NOMO-1 treated with dmso at 0.1 percent for 144 hours (cell line): ENCODE data around the gene MAP2K3.
"Not testable (repeated sequence)": the region's sequence is repeated elsewhere in the genome, so short reads cannot be mapped to it uniquely, and the experiment has no call there.

Experiments
- DNase-seq: peaks from one replicate; lab custom pipeline; 2025; ENCODE audit not compliant: unreplicated experiment; lab: John Stamatoyannopoulos, UW

The MAP2K3 gene

DNA sequence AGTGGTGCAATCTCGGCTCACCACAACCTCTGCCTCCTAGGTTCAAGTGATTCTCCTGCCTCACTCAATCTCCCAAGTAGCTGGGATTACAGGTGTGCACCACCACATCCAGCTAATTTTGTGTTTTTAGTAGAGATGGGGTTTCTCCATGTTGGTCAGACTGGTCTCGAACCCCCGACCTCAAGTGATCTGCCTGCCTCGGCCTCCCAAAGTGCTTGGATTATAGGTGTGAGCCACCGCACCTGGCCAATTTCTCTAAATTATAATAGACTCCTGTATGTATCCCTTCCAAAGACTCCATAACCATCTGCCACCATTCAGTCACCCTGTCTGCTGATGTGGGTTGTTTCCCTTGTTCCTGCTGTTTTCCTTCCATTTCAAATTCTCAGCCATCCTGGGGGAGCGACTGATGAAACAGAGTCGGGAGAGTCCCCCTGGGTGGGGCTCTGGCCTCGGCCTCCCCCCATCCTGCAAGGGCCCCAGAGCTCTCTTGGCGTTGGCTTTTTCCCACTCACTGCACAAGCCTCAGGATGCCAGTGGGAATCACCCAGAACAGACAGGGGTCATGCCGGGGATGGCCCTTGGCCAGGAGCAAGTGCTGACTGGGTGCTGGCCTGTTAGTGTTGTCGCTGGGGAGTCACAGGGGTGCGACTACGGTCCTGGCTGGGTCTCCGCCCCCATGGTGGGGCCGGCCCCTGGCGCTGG is 25.7 kb downstream of the MAP2K3 start:
- not testable (repeated sequence) for DNase-seq

DNA sequence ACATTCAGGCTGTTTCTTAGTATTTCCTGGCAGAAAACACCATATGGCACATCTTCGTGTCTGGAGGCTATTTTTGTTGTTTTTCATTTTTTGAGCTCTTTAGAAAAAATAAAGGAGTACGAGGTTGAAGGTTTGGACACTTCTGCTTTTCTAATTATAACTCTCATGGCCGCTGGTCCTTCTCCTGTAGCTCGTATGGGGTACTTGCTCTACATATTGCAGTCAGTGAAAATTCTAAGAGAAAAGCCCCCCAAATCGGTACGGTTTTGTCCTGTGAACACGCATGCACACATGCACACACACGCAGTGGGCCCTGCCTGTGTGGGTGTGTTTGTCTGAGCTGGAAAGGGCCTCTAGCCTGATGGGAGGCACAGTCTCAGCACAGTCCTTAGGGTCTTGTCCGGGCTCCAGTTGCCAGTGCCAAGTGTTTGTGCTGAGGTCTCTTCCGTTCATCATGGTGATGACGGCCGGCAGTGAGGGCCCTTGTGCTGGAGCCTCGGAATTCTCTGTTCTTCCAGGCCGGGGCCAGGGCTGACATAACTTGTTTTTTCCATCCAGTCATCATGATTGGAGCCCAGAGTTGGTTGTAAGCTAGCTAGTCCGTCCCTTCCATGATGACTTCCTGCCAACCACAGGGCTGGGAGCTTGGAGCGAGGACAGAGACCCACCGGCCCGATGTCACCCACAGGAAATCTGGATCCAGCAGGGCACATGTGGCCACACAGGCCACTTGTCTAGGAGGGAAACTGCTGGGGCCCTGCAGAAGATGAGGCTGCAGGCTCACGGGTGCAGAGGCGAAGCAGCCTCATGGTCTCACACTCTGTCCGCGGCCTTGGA is 26.5 kb downstream of the MAP2K3 start:
- not testable (repeated sequence) for DNase-seq

DNA sequence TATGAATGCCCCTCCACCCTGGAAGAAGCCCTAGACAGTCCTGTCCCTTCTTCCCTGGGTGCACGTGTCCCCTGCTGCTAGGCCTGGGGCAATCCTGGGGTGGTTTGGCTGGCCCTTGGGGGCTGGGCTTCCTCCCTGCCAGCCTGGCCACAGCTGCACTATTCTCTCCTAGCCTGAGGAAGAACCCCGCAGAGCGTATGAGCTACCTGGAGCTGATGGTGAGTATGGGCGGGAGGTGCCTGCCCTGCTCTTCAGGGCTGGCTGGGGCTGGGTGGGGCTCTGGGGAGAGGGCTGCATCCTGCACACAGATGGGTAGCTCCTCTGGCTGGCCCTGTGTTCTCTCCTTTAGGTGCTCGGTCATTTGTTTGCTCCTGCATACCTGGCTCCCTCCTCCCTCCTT is 28.8 kb downstream of the MAP2K3 start:
- DNase-seq = no peak

DNA sequence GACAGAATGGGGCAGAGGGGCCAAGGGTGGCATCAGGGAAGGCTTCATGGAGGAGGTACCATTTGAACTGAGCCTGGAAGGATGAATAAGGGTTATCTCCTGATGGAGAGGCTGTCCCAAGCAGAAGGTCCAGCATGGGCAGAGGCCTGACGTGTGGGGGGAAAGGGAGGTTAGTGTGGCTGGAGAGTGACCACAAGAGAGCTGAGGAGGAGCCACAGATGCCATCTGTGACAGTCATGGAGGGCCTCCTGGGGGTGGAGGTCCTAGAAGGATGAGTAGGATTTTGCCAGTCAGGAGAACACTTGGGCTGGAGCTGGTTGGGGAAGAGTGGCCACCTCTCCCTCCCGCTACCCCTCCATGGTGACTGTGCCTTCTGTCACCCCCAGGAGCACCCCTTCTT is 29.2 kb downstream of the MAP2K3 start:
- DNase-seq = not testable (repeated sequence)

DNA sequence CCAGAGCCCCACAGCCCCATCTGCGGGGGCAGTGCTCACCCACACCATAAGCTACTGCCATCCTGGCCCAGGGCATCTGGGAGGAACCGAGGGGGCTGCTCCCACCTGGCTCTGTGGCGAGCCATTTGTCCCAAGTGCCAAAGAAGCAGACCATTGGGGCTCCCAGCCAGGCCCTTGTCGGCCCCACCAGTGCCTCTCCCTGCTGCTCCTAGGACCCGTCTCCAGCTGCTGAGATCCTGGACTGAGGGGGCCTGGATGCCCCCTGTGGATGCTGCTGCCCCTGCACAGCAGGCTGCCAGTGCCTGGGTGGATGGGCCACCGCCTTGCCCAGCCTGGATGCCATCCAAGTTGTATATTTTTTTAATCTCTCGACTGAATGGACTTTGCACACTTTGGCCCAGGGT is 29.8 kb downstream of the MAP2K3 start:
- not testable (repeated sequence) for DNase-seq

DNA sequence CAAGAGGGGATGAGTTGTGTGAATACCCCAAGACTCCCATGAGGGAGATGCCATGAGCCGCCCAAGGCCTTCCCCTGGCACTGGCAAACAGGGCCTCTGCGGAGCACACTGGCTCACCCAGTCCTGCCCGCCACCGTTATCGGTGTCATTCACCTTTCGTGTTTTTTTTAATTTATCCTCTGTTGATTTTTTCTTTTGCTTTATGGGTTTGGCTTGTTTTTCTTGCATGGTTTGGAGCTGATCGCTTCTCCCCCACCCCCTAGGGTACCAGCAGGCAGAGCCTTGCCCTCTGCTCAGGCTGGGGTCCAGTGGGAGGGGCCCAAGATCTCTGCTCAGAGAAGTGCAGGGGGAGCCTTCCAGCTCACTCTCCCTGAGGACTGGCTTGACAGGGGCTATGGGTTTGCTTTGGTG is 30.2 kb downstream of the MAP2K3 start:
- DNase-seq = not testable (repeated sequence)

DNA sequence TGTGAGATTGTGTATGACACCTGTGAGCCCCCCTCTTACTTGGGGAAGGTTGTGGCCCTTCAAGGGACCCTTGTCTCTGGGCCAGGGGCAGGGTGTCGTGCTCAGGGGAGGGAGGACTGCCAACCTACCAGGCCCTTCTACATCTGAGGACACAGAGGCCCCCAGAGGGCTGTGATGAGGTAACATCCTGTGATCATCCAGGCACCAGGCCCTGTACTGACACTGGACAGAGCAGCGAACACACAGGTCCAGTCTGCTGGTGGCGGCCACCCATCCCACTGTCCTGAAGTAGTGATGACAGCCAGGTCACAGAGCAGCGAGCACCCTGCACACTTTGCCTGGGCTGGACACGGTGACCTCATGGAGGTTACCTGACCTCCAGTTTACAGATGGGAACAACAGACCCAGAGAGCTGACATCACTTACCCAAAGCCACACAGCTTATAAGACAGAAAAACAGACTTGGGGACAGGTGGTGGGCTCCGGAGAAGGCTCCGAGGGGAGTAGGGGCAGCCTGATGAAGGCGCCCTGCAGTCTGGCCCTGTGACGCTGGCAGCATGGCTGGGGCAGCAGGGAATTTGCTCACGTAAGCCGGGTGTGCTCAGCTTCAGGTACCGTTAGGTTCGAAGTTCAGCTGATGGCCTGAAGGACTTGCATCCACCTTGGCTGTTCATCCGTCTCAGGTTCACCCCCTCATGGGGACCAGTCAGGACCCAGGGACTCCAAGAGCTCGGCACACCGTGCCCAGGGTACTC is 30.9 kb downstream of the MAP2K3 start:
- DNase-seq = not testable (repeated sequence)

DNA sequence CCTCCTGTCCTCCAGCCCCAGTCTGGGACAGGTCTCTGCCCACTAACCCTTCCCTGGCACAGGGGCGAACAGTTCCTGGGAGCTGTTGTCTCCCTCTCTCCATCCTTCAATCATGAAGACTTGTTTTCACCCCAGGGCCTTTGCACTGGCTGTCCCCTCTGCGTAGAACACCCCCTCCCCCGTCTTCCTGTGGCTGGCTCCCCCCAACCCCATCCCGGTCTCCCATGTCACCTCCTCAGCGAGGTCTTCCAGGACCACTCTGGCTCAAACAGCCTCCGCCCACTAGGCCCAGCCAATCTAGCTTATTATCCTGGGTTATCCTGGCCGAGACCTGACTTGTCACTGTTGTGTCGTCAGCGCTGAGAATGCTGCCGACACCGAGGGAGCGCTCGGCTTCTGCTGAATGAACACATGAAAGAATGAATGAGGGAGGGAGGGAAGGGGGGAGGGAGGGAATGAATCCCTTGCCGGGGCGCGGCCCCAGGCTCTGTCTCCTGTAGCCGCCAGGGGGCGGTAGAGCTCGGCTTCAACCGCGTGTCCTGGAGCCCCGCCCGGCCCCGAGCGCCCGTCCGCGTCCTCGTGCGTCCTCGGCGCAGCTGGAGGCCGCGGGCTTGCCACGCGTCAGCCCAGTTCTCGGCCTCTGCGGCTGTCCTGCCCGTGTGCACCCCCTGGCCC is 31.8 kb downstream of the MAP2K3 start:
- DNase-seq = not testable (repeated sequence)

DNA sequence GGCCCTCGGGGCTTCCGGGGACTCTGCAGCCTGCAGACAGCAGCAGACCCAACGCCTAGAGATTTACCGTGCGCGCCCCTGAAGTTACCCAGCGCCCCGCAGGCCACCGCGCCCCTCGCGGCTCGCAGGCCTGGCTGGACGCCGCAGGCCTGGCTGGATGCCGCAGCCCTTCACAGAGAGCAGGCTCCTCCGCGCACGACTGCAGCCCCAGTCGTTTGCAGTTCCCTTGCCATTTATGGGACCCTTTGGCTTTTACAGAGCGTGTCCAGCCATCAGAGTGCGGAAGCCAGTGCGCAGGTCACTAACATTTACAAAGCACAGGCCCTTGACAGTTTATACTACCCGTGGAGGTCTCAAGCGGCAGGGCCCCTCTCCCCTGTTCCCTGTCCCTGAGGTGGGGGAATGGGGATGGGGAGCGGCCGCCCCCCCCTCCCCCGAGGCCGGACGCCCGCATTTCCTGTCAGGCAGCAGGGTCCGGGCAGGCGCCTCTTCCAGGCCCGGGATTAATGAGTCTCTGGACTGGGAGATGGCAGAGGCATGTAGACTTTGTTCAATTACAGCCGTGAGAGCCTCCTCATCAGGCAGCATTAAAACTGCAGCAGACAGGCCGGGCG is 32.5 kb downstream of the MAP2K3 start:
- DNase-seq = not testable (repeated sequence)

DNA sequence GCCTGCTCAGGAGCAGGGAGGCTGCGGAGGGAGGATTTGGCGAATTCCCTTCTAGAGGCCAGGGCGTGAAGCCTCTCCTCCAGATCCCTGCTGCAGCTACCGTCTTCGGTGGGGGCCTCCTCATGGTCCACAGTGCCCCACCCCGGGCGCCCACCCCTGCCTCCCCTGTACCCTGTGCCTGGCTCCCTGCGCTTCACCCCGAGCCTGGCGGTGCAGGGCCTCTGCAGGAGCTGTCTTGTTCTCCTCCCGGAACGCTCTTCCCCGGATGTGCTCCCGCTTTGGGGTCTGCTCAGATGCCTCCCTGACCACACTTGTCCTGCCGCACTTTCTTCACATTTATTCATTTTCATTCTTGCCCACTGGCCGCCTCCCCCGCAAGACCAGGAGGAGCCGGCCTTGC is 33.3 kb downstream of the MAP2K3 start:
- not testable (repeated sequence) for DNase-seq

DNA sequence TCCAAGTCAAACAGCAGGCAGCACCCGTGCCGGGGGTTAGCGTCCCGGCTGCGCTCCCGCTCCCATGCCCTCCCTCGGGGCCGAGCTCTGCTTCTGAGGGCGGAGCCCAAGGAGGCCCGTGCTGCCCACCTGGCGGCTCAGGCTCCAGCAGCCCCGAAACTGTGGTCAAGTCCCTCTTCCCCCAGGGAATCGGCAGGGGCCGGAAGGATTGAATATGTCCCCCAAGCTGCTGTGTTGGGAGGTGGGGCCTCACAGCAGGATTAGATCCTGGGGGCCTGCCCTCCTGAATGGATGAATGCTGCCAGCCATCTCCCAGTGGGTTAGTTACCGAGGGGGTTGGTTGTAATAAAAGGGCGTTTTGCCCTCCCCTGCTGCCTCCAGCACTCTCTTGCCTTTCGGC is 33.9 kb downstream of the MAP2K3 start:
- DNase-seq = no peak

DNA sequence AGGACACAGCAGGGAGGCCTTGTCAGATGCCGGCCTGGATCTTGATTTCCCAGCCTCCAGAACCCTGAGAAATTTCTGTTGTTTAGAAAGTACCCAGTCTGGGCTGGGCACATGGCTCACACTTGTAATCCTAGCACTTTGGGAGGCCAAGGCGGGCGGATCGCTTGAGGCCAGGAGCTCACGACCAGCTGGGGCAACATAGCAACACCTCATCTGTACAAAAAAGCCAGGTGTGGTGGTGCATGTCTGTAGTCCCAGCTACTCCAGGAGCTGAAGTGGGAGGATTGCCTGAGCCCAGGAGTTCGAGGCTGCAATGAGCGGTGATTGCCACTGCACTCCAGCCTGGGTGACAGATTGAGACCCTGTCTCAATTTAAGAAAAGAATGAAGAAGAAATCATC is 34.3 kb downstream of the MAP2K3 start:
- not testable (repeated sequence) for DNase-seq

DNA sequence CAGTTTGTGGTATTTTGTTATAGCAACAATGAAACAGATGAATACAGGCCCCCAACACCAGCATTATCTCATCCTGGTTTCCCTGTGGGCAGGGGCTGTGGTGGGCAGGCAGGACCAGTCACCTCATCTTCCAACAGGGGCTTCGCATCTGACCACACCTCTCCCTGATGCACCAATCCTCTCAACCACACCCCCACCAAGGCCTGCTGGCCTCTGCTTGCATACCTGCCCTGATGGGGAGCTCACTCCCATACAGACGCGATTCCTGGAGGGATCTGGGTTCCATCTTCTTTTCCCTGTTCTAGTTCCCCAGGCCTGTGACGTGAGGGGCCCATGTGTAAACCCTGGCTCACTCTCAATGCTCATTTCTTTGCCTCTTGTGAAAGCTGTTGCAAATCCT is 34.7 kb downstream of the MAP2K3 start:
- DNase-seq = not testable (repeated sequence)

DNA sequence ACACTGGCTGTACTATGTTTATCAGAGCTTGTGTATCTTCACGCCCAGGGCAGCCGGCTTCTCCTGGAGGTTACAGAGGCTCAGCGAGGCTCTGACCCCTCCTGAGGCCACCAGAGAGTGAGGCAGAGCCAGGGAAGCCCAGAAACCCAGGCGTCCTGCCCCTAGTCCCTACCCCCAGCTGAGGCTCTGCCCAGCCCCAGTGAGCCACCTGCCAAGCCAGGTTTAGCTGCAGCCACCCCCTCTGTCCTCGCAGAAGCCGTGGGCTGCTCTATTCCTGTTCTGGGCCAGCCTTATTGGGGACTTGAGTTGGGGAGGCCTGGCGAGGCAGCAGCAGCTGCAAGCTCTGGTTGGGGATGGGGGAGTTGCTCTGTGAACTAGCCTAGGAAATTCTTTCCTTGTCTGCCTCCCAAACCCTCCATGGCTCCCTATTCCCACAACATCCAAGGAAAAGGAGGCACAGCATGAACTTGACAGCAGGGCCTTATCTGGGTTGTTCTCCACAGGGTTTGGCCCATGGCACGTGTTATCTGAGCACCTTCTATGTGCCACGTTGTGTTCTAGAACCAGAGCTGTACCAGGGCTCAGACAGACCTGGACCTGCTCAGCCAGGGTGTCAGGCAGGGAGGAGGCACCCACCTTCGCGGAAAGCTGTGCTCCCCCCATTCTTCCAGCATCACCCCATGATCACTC is 35.3 kb downstream of the MAP2K3 start:
- not testable (repeated sequence) for DNase-seq

DNA sequence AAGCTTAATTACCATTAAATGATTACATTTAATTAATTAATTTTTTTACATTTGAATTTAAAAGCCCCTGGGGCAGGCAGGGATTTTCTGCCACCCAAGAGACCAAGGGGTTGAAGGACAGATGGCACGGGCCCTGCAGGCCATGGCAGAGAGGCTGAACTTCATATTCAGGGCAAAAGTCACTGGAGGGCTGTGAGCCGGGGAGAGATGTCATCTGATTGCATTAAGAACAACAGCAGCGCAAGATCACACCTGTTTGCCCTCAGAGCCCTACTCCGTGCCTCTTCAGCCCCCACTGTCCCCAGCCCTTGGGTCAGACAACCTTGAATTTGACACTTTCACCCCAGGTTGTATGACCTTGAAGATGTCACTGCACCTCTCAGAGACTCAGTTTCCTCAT is 35.9 kb downstream of the MAP2K3 start:
- not testable (repeated sequence) for DNase-seq

DNA sequence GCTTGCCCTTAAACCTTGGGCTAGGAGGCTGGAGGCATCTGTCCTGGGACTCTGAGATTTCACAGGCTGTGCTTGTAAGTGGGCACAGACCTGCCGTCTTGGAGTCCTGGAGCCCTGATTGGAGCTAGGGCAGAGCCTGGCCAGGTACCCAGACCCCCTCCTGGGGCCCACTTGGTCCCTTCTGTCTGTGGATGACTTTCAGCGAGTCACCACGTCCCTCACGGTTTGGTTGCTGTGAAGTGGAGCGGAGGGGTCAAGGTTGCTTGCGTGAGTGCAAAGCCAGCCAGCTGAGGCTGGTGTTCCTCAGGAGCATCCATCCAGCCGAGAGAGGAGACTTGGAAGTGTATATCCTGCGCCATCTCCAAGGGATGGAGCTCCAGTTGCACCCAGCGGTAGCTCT is 36.5 kb downstream of the MAP2K3 start:
- not testable (repeated sequence) for DNase-seq

DNA sequence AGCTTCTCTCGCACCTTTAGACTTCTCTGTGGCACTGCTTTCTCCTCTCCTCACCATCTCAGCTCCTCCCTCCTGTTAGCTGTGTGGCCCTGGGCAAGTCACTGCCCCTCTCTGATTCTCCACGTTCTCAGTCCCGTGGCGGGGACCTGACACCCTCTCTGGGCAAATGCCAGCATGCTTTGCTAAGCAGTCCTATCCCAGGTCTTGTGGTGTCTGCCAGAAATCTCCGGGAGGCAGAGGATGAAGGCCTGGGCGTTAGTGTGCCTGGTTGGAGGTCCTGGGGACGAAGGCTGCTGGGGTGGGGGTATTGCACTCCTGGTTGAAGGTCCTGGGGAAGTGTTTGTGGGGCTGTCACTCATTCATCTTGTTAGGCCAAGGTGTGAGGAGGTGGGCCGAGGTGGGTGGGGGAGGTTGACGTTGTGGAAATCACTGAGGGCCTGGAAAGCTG is 37.3 kb downstream of the MAP2K3 start:
- not testable (repeated sequence) for DNase-seq

DNA sequence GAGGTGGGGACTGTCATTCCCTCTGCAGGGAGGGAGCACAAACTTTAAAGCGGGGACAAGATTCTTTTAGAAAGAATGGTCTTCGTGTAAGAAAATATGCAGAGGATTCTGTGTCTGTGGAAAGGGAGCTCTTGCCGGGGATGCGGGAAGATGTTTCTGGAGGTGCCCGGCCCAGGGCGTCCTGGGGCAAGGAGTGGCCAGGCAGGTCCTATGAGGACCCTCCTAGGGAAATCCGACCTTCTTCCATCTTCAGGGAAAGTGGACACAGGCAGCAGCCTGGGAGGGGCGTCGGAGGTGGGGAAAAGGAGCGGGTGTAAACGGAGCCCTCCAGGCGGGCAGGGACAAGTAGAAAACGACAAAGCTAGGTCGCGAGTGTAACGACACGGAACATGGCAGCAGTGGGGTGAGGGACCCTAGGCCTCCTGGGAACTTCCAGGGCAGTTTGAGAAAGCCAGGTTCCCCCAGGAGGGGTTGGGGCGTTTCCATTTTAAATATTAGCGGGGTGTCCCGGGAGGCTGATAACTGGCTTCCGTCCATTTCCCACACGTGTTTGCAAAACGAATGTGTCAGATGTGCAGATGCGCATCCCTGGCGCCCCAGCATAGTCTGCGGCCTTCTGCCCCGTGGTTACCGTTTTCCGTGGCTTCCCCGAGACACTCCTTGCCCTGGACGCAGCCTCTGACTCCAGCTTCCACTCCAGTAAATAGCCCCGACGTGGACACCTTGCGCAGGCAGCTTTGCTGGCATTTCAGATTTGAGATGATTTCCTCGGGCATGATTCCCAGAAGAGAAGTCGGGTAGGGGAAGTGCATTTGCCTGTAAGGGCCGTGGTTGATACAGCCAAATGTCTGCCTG is 39.0 kb downstream of the MAP2K3 start:
- not testable (repeated sequence) for DNase-seq

DNA sequence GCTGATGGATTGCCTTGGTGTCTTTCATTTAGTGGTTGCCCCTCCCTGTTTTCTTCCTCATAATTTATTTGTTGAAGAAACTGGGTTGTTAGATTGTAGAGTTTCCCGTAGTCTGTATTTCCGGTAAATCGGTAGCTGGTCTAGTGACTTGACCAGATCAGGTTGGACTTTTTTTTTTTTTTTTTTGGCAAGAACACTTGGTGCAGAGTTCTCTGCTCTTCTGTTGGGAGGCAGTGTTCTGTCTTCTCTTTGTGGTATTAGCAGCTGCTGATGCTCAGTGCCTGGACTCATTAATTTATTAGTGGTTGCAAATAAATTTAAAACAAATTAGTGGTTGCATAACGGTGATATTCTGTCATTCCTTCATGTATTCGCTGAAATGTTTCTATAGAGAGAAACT is 40.2 kb downstream of the MAP2K3 start:
- DNase-seq = not testable (repeated sequence)
